Measurements from ENCODE around the gene CYB561D1. TPM values are rescaled to one million over a fixed set of nuclear protein-coding genes. Genes with fewer than 3 reads are reported as not detected.

Gene CYB561D1
- total RNA-seq, 3 donors from 2014 or later = 6.6 to 9.1 (median 8.2) TPM

DNA sequence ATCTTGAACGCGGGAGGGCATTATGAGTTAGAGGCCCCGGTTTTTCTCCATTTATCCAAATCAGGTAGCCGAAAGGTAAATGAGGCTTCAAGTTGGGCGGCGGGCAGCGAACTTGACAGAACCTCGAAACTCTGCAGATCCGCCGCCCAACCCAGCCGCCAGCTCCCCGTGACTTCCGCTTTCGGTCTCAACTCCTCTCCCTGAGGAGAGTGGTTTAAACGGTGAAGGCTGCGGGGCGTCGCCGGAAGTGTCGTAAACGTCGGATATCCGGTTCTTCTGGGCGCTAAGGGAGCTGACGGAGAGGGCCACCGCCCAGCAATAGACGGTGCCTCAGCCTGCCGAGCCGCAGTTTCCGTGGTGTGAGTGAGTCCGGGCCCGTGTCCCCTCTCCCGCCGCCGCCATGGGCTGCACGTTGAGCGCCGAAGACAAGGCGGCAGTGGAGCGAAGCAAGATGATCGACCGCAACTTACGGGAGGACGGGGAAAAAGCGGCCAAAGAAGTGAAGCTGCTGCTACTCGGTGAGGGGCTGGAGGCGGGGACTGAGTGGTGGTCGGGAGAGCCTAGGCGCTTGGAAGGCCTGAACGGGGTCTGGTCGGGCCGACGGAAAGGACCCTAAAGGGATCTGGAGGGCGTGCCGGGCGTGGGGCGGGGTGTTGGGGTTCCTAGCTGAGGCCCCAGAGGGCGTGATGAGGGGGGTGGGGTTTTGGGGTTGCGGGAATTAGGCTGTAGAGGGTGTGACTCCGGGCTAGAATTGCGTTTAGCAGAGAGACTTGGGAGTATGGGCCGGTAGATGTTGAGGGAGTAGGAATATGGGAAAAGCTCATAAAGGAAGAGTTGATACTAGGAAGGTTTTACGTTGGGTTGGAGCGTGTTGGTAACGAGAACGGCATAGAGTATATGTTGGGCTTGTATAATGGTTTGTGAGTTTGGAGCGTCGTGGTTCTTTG, 54.7 kb downstream of the CYB561D1 start, which contains the start of gene GNAI3:
Gene GNAI3 (plus strand): TSS at position 295 of the 947 bp plus-strand sequence. CDS start 106 bp downstream, at position 401.
- intact Hi-C loops (cut with DNase I; ENCODE audit: low total_unique reads) = loop anchor here (10.0 kb wide), 1 partner anchor 216 kb away; the partner anchor contains the start of gene EPS8L3
- no peaks in the 10 kb centered on the region for H3K27me3 ChIP-seq
- peaks cover 0 to 7% of the 10 kb centered on the region in 2 donors for H3K4me1 ChIP-seq
- no peaks in the 10 kb centered on the region for H3K9me3 ChIP-seq
- peak; percentile 95 to 96 for DNase-seq (ENCODE audit: low spot score in 2 of 2)
- H3K4me3 ChIP-seq = peak within 1 kb of the TSS; percentile 73 to 98 (median 85)
- TF ChIP-seq POLR2A (IDR thresholded peaks at IDR 0.05) (peak; percentile 91), CTCF (IDR thresholded peaks at IDR 0.05) (peak in 1 of 3 donors; percentile 6), POLR2AphosphoS5 (IDR thresholded peaks at IDR 0.05) (peak; percentile 96 to 98 (median 96))
- H3K36me3 ChIP-seq = no peaks in the 10 kb centered on the region
- H3K27ac ChIP-seq = peak within 1 kb of the TSS; percentile 98

Other genes starting within 250 kb of the CYB561D1 start
- 10 to 100 TPM in 2 of 3 donors, 1 to 10 TPM in 1; 1.3 to 19.5 (median 13.8) TPM for gene CELSR2, start 244.6 kb upstream of the CYB561D1 start, total RNA-seq
- gene PSRC1, start 210.9 kb upstream of the CYB561D1 start, total RNA-seq = 1 to 10 TPM; 4.2 to 5.9 (median 4.3) TPM
- not detected for gene MYBPHL, start 187.1 kb upstream of the CYB561D1 start, total RNA-seq
- gene SORT1, start 96.2 kb upstream of the CYB561D1 start, total RNA-seq = 100 to 1,000 TPM in 1 of 3 donors, 10 to 100 TPM in 2; 51.1 to 135 (median 69.8) TPM
- gene PSMA5, start 67.6 kb upstream of the CYB561D1 start, total RNA-seq = 10 to 100 TPM; 23.7 to 36.7 (median 28.8) TPM
- 1 to 10 TPM in 1 of 3 donors, under 1 TPM in 2; 0.44 to 1.4 (median 0.66) TPM for gene SYPL2, start 27.5 kb upstream of the CYB561D1 start, total RNA-seq
- 1 to 10 TPM; 2.4 to 4.1 (median 2.9) TPM for gene ATXN7L2, start 10.2 kb upstream of the CYB561D1 start, total RNA-seq
- gene AMIGO1, start 15.6 kb downstream of the CYB561D1 start, total RNA-seq = 1 to 10 TPM; 3.0 to 9.5 (median 6.4) TPM
- not detected for gene GPR61, start 45.8 kb downstream of the CYB561D1 start, total RNA-seq
- gene GNAI3, start 54.5 kb downstream of the CYB561D1 start, total RNA-seq = 1 to 10 TPM; 5.9 to 6.9 (median 6.2) TPM
- gene GNAT2, start 125.5 kb downstream of the CYB561D1 start, total RNA-seq = not detected
- gene AMPD2, start 125.7 kb downstream of the CYB561D1 start, total RNA-seq = 10 to 100 TPM; 21.3 to 68.2 (median 47.4) TPM
- gene GSTM4, start 162.0 kb downstream of the CYB561D1 start, total RNA-seq = 10 to 100 TPM; 21.9 to 31.5 (median 28.2) TPM
- 10 to 100 TPM; 47.8 to 93.4 (median 66.5) TPM for gene GSTM2, start 174.0 kb downstream of the CYB561D1 start, total RNA-seq
- gene GSTM1, start 193.7 kb downstream of the CYB561D1 start, total RNA-seq = 10 to 100 TPM in 1 of 3 donors, not detected in 2; 33.8 TPM
- 1 to 10 TPM; 1.8 to 4.6 (median 3.6) TPM for gene GSTM5, start 218.2 kb downstream of the CYB561D1 start, total RNA-seq
- gene GSTM3, start 246.9 kb downstream of the CYB561D1 start, total RNA-seq = 100 to 1,000 TPM in 2 of 3 donors, 10 to 100 TPM in 1; 40.0 to 226 (median 105) TPM

All from breast epithelium (tissue), 4 donors.